GM23338 (cell line): Measurements from ENCODE around the gene PALMD. TPM values are rescaled to one million over a fixed set of nuclear protein-coding genes. Genes with fewer than 3 reads are reported as not detected.
A peak's percentile ranks its signal among the peaks of the same experiment; 100 is the strongest.

ENCODE experiments used
- ATAC-seq: fragments of 200-7000 bp; cut with Tn5 transposase; 3 replicates; pipeline ENCODE4 v1.9.1; 2020
- DNase-seq: peaks from one replicate; pipeline ENCODE4 v3.0.0-alpha.2; 2015; ENCODE audit warnings: low spot score
- H2AFZ ChIP-seq: fragments of 200-600 bp; sonication (generic); 2 replicates; pipeline ENCODE4 v1.8.0; 2016; ENCODE audit warnings: antibody characterized with exemption, mild to moderate bottlenecking, moderate library complexity
- H3F3A ChIP-seq: fragments of 200-600 bp; sonication (generic); replicated peaks from 2 replicates; pipeline ENCODE4 v1.8.0; 2017; ENCODE audit warnings: antibody characterized with exemption, mixed run types, low read depth
- H3K27ac ChIP-seq: fragments of 200-600 bp; sonication (generic); 2 replicates; pipeline ENCODE4 v1.6.1; 2016; ENCODE audit warnings: low read depth
- H3K27me3 ChIP-seq: fragments of 200-600 bp; sonication (generic); 2 replicates; pipeline ENCODE4 v1.8.0; 2016; ENCODE audit warnings: mild to moderate bottlenecking, mixed run types, moderate library complexity; ENCODE audit not compliant: insufficient read depth
- H3K36me3 ChIP-seq: fragments of 200-600 bp; sonication (generic); 2 replicates; pipeline ENCODE4 v1.8.0; 2016; ENCODE audit warnings: mild to moderate bottlenecking; ENCODE audit not compliant: insufficient read depth
- H3K4me1 ChIP-seq: fragments of 200-600 bp; sonication (generic); 2 replicates; pipeline ENCODE4 v1.8.0; 2016; ENCODE audit warnings: mild to moderate bottlenecking, moderate library complexity; ENCODE audit not compliant: insufficient read depth
- H3K4me2 ChIP-seq: fragments of 200-600 bp; sonication (generic); 2 replicates; pipeline ENCODE4 v1.7.1; 2017; ENCODE audit warnings: mixed run types
- H3K4me3 ChIP-seq: fragments of 200-600 bp; sonication (generic); 2 replicates; pipeline ENCODE4 v1.6.1; 2016; ENCODE audit warnings: mixed run types
- H3K79me2 ChIP-seq: fragments of 200-600 bp; sonication (generic); replicated peaks from 2 replicates; pipeline ENCODE4 v1.8.0; 2017; ENCODE audit warnings: mild to moderate bottlenecking; ENCODE audit not compliant: insufficient read depth
- H3K9me2 ChIP-seq: fragments of 200-600 bp; sonication (generic); 2 replicates; pipeline ENCODE4 v1.8.0; 2017; ENCODE audit not compliant: insufficient read depth
- H4K20me1 ChIP-seq: fragments of 200-600 bp; sonication (generic); replicated peaks from 2 replicates; pipeline ENCODE4 v1.8.0; 2017; ENCODE audit warnings: mild to moderate bottlenecking; ENCODE audit not compliant: insufficient read depth
- H3K27ac Mint-ChIP-seq: 2 replicates; pipeline ENCODE4 v1.8.0; 2020; ENCODE audit warnings: inconsistent platforms, mild to moderate bottlenecking, moderate library complexity, mixed read lengths
- H3K27me3 Mint-ChIP-seq: 3 replicates; pipeline ENCODE4 v1.8.0; 2022; ENCODE audit warnings: low read depth, mild to moderate bottlenecking, moderate library complexity, mixed read lengths, inconsistent platforms; ENCODE audit not compliant: insufficient read depth, poor library complexity
- H3K36me3 Mint-ChIP-seq: 3 replicates; pipeline ENCODE4 v1.8.0; 2021; ENCODE audit warnings: low read depth, mild to moderate bottlenecking, inconsistent platforms, moderate library complexity, mixed read lengths
- H3K4me1 Mint-ChIP-seq: 3 replicates; pipeline ENCODE4 v1.8.0; 2020; ENCODE audit warnings: mild to moderate bottlenecking, inconsistent platforms, mixed read lengths
- H3K4me3 Mint-ChIP-seq: 3 replicates; pipeline ENCODE4 v1.8.0; 2021; ENCODE audit warnings: moderate library complexity, mild to moderate bottlenecking, inconsistent platforms, mixed read lengths
- H3K9me3 Mint-ChIP-seq: 3 replicates; pipeline ENCODE4 v1.8.0; 2020; ENCODE audit warnings: moderate library complexity, mild to moderate bottlenecking, inconsistent platforms, mixed read lengths
- ETS1 ChIP-seq: IDR thresholded peaks from 2 replicates; pipeline ENCODE4 v1.6.1; 2016; ENCODE audit warnings: antibody characterized with exemption
- EZH2 ChIP-seq: fragments of 200-600 bp; sonication (generic); IDR thresholded peaks from one replicate; pipeline ENCODE4 v1.8.0; 2017; ENCODE audit warnings: antibody characterized with exemption, mild to moderate bottlenecking, low read depth; ENCODE audit not compliant: unreplicated experiment
- EZH2phosphoT487 ChIP-seq: fragments of 200-600 bp; sonication (generic); IDR thresholded peaks from one replicate; pipeline ENCODE4 v1.8.1; 2018; ENCODE audit warnings: antibody characterized with exemption; ENCODE audit not compliant: unreplicated experiment
- JUNB ChIP-seq: IDR thresholded peaks from one replicate; pipeline ENCODE4 v1.6.1; 2016; ENCODE audit warnings: antibody characterized with exemption; ENCODE audit not compliant: unreplicated experiment
- NANOG ChIP-seq: IDR thresholded peaks from 2 replicates; pipeline ENCODE4 v1.6.1; 2016; ENCODE audit warnings: antibody characterized with exemption, borderline replicate concordance
- ZNF114 ChIP-seq: fragments of 250-450 bp; sonication (Bioruptor Pico); IDR thresholded peaks from 2 replicates; pipeline ENCODE4 v1.5.0; 2020; ENCODE audit warnings: mild to moderate bottlenecking, moderate library complexity
- ZNF331 ChIP-seq: fragments of 250-450 bp; sonication (Bioruptor Pico); IDR thresholded peaks from 2 replicates; pipeline ENCODE4 v1.5.0; 2020; ENCODE audit warnings: low read depth, mild to moderate bottlenecking, moderate library complexity
- polyA plus RNA-seq: library from polyadenylated mRNA; unstranded; fragments of >200 nt; fragmentation: Nextera tagmentation; extraction: Ambion mirVana; gene quantifications from 2 replicates; pipeline ENCODE4 v1.2.1, GENCODE V29; 2016
- total RNA-seq: library from RNA; depleted of rRNA; stranded (reverse); fragments of >200 nt; shearing (Covaris generic); gene quantifications from 2 replicates; pipeline ENCODE4 v1.2.3, GENCODE V29; 2014
- TF ChIP-seq, protein P1 (sequence below): IDR thresholded peaks from one replicate; pipeline ENCODE4 v1.6.1; 2018; ENCODE audit warnings: antibody characterized with exemption; ENCODE audit not compliant: unreplicated experiment
- TF ChIP-seq, protein P2 (sequence below): fragments of 250-450 bp; sonication (Bioruptor Pico); IDR thresholded peaks from 2 replicates; pipeline ENCODE4 v1.5.0; 2020; ENCODE audit warnings: mild to moderate bottlenecking, moderate library complexity
- TF ChIP-seq, protein P3 (sequence below), 2 experiments: fragments of 200-600 bp in 1 of 2; sonication (generic) in 1 of 2; conservative IDR thresholded peaks; 2 replicates each; pipeline versions ENCODE4 v1.5.1 to v1.6.1; 2016 to 2017; ENCODE audit warnings: antibody characterized with exemption in 2 of 2, low read depth in 2 of 2, mild to moderate bottlenecking in 2 of 2, moderate library complexity in 1 of 2

PALMD gene
- total and polyA plus RNA-seq, 2 experiments from 2014 or later, result not detected

- no peaks in the 10 kb centered on the region for H3K9me3 Mint-ChIP-seq
- no peaks in the 10 kb centered on the region for H3K36me3 ChIP-seq
- H3K27ac Mint-ChIP-seq, result no peak overlapping the region
- no peaks in the 10 kb centered on the region for H3K4me1 ChIP-seq
- DNase-seq, result no peak
- TF ChIP-seq NANOG, result no peak
- no peak for TF ChIP-seq EZH2
- no peak for TF ChIP-seq EZH2phosphoT487
- TF ChIP-seq ZNF331, result no peak
- TF ChIP-seq, protein P1, sequence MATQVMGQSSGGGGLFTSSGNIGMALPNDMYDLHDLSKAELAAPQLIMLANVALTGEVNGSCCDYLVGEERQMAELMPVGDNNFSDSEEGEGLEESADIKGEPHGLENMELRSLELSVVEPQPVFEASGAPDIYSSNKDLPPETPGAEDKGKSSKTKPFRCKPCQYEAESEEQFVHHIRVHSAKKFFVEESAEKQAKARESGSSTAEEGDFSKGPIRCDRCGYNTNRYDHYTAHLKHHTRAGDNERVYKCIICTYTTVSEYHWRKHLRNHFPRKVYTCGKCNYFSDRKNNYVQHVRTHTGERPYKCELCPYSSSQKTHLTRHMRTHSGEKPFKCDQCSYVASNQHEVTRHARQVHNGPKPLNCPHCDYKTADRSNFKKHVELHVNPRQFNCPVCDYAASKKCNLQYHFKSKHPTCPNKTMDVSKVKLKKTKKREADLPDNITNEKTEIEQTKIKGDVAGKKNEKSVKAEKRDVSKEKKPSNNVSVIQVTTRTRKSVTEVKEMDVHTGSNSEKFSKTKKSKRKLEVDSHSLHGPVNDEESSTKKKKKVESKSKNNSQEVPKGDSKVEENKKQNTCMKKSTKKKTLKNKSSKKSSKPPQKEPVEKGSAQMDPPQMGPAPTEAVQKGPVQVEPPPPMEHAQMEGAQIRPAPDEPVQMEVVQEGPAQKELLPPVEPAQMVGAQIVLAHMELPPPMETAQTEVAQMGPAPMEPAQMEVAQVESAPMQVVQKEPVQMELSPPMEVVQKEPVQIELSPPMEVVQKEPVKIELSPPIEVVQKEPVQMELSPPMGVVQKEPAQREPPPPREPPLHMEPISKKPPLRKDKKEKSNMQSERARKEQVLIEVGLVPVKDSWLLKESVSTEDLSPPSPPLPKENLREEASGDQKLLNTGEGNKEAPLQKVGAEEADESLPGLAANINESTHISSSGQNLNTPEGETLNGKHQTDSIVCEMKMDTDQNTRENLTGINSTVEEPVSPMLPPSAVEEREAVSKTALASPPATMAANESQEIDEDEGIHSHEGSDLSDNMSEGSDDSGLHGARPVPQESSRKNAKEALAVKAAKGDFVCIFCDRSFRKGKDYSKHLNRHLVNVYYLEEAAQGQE, result no peak
- no peak for TF ChIP-seq JUNB
- TF ChIP-seq, protein P2, sequence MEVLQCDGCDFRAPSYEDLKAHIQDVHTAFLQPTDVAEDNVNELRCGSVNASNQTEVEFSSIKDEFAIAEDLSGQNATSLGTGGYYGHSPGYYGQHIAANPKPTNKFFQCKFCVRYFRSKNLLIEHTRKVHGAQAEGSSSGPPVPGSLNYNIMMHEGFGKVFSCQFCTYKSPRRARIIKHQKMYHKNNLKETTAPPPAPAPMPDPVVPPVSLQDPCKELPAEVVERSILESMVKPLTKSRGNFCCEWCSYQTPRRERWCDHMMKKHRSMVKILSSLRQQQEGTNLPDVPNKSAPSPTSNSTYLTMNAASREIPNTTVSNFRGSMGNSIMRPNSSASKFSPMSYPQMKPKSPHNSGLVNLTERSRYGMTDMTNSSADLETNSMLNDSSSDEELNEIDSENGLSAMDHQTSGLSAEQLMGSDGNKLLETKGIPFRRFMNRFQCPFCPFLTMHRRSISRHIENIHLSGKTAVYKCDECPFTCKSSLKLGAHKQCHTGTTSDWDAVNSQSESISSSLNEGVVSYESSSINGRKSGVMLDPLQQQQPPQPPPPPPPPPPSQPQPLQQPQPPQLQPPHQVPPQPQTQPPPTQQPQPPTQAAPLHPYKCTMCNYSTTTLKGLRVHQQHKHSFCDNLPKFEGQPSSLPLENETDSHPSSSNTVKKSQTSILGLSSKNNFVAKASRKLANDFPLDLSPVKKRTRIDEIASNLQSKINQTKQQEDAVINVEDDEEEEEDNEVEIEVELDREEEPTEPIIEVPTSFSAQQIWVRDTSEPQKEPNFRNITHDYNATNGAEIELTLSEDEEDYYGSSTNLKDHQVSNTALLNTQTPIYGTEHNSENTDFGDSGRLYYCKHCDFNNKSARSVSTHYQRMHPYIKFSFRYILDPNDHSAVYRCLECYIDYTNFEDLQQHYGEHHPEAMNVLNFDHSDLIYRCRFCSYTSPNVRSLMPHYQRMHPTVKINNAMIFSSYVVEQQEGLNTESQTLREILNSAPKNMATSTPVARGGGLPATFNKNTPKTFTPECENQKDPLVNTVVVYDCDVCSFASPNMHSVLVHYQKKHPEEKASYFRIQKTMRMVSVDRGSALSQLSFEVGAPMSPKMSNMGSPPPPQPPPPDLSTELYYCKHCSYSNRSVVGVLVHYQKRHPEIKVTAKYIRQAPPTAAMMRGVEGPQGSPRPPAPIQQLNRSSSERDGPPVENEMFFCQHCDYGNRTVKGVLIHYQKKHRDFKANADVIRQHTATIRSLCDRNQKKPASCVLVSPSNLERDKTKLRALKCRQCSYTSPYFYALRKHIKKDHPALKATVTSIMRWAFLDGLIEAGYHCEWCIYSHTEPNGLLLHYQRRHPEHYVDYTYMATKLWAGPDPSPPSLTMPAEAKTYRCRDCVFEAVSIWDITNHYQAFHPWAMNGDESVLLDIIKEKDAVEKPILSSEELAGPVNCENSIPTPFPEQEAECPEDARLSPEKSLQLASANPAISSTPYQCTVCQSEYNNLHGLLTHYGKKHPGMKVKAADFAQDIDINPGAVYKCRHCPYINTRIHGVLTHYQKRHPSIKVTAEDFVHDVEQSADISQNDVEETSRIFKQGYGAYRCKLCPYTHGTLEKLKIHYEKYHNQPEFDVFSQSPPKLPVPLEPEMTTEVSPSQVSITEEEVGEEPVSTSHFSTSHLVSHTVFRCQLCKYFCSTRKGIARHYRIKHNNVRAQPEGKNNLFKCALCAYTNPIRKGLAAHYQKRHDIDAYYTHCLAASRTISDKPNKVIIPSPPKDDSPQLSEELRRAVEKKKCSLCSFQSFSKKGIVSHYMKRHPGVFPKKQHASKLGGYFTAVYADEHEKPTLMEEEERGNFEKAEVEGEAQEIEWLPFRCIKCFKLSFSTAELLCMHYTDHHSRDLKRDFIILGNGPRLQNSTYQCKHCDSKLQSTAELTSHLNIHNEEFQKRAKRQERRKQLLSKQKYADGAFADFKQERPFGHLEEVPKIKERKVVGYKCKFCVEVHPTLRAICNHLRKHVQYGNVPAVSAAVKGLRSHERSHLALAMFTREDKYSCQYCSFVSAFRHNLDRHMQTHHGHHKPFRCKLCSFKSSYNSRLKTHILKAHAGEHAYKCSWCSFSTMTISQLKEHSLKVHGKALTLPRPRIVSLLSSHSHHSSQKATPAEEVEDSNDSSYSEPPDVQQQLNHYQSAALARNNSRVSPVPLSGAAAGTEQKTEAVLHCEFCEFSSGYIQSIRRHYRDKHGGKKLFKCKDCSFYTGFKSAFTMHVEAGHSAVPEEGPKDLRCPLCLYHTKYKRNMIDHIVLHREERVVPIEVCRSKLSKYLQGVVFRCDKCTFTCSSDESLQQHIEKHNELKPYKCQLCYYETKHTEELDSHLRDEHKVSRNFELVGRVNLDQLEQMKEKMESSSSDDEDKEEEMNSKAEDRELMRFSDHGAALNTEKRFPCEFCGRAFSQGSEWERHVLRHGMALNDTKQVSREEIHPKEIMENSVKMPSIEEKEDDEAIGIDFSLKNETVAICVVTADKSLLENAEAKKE, result no peak
- TF ChIP-seq ZNF114 (CRISPR knock-in tag), result no peak
- no peak for TF ChIP-seq ETS1
- TF ChIP-seq, protein P3, sequence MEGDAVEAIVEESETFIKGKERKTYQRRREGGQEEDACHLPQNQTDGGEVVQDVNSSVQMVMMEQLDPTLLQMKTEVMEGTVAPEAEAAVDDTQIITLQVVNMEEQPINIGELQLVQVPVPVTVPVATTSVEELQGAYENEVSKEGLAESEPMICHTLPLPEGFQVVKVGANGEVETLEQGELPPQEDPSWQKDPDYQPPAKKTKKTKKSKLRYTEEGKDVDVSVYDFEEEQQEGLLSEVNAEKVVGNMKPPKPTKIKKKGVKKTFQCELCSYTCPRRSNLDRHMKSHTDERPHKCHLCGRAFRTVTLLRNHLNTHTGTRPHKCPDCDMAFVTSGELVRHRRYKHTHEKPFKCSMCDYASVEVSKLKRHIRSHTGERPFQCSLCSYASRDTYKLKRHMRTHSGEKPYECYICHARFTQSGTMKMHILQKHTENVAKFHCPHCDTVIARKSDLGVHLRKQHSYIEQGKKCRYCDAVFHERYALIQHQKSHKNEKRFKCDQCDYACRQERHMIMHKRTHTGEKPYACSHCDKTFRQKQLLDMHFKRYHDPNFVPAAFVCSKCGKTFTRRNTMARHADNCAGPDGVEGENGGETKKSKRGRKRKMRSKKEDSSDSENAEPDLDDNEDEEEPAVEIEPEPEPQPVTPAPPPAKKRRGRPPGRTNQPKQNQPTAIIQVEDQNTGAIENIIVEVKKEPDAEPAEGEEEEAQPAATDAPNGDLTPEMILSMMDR (conservative IDR thresholded peaks at IDR 0.05; ENCODE audit: low read depth in 2 of 2), result no peak
- no peaks in the 10 kb centered on the region for H3K79me2 ChIP-seq
- H3K9me2 ChIP-seq, result 0 out of 2 replicates have a peak, but pooled peaks cover 4% of the 10 kb centered on the region
- no peak overlapping the region for H3K4me3 ChIP-seq
- H3K27me3 ChIP-seq, result no peaks in the 10 kb centered on the region
- H3K4me1 Mint-ChIP-seq, result no peaks in the 10 kb centered on the region
- H4K20me1 ChIP-seq, result no peaks in the 10 kb centered on the region
- no peak overlapping the region for H3K4me3 Mint-ChIP-seq
- H3K27ac ChIP-seq, result no peak overlapping the region
- peaks cover 3% of the 10 kb centered on the region for H3K27me3 Mint-ChIP-seq
- no peaks in the 10 kb centered on the region for H3F3A ChIP-seq
- no peaks in the 10 kb centered on the region for H3K36me3 Mint-ChIP-seq
- ATAC-seq, result no peak
- no peak overlapping the region for H3K4me2 ChIP-seq
- peak overlapping the region; percentile 84 for H2AFZ ChIP-seq
These were observed 46.2 kb upstream of the PALMD start for GRCh38 chr1:99599678-99600175.
